NB4 (cell line): Measurements from ENCODE around the gene LETM1.

ENCODE experiments used
- DNase-seq: peaks from one replicate; pipeline ENCODE4 v3.0.0; 2010; ENCODE audit warnings: low read depth
- H3K4me3 ChIP-seq: one replicate; pipeline ENCODE4 v1.5.1; 2011; ENCODE audit warnings: mild to moderate bottlenecking, low read depth, low read length, moderate library complexity
- CTCF ChIP-seq: IDR thresholded peaks from one replicate; pipeline ENCODE4 v1.5.1; 2012; ENCODE audit warnings: low read depth, low read length
- MYC ChIP-seq: IDR thresholded peaks from 2 replicates; pipeline ENCODE4 v1.6.1; 2011; ENCODE audit warnings: low read depth, low read length
- POLR2A ChIP-seq: IDR thresholded peaks from 2 replicates; pipeline ENCODE4 v1.6.1; 2011; ENCODE audit warnings: mild to moderate bottlenecking; ENCODE audit not compliant: insufficient read length; ENCODE audit errors: extremely low read depth
- TF ChIP-seq, protein P1 (sequence below): IDR thresholded peaks from 2 replicates; pipeline ENCODE4 v1.6.1; 2011; ENCODE audit warnings: low read depth, low read length

The LETM1 gene

GRCh38 chr4:1815997-1816860, 39.7 kb downstream of the LETM1 start:
- DNase-seq, result no peak
- no peak overlapping the region for H3K4me3 ChIP-seq

GRCh38 chr4:1815096-1815996, 40.6 kb downstream of the LETM1 start:
- no peak overlapping the region for H3K4me3 ChIP-seq
- TF ChIP-seq POLR2A (no peak), CTCF (no peak)
- DNase-seq, result no peak

More at GRCh38 chr4:1815997-1816860, 39.7 kb downstream of the LETM1 start:
- TF ChIP-seq CTCF (no peak), POLR2A (no peak), MYC (no peak)
- TF ChIP-seq, protein P1, sequence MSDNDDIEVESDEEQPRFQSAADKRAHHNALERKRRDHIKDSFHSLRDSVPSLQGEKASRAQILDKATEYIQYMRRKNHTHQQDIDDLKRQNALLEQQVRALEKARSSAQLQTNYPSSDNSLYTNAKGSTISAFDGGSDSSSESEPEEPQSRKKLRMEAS, result no peak

GRCh38 chr4:1814453-1814852, 41.5 kb downstream of the LETM1 start:
- no peak for DNase-seq
- TF ChIP-seq POLR2A (no peak), CTCF (no peak), MYC (no peak)
- TF ChIP-seq, protein P1, result no peak
- H3K4me3 ChIP-seq, result no peak overlapping the region

DNA sequence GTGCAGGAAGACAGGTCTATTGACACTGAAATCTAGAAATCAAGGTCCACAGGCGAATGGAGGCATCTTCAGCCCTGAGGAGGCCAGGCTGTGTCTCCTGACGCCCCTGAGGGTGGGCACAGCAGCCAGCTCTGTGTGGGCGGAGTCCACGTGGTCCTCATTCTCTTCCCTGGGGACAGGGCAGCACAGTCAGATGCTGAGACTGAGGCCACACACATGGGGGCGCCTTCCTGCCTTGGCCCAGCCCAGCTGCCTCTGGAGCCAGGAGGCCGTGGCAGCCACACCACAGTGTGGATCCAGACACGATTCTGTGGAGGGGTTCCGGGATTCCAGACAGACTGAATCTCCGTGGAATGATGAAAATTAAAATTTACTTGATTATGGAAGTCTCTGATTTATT, 42.0 kb downstream of the LETM1 start:
- no peak overlapping the region for H3K4me3 ChIP-seq
- no peak for DNase-seq
- TF ChIP-seq POLR2A (no peak), CTCF (no peak), MYC (no peak)
- TF ChIP-seq, protein P1, result no peak

DNA sequence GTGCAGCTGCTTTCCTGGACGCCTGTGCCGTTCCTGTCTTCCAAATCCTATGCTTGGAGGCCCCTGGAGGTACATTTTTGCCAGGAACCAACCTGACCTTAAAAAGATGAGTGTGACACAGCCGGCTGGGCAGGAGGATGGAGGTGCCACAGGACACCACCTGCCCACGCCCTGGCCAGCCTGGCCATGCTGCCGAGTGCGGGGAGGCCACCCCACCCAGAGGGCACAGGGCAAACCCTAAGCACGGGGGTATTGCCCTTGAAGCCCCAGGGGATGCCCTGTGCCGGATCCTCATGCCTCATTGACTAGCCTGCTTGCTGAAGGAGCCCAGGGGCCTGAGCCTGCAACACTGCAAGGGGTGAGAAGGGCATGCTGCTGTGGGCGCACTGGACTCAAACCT, 42.7 kb downstream of the LETM1 start:
- no peak for DNase-seq
- no peak overlapping the region for H3K4me3 ChIP-seq
- TF ChIP-seq MYC (no peak), POLR2A (no peak), CTCF (no peak)
- TF ChIP-seq, protein P1, result no peak
